ENCODE results near the gene NINJ2. TPM values are rescaled to one million over a fixed set of nuclear protein-coding genes. Genes with fewer than 3 reads are reported as not detected.

The NINJ2 gene
- total RNA-seq, 1 donor from 2014 or later, result 12.6 TPM

GRCh38 chr12:568486-568885, 94.8 kb downstream of the NINJ2 start:
- intact Hi-C loops (cut with DNase I), result loop anchor here (5.0 kb wide), 1 partner anchor 384 kb away; no protein-coding TSS in a partner anchor
- no peak for ATAC-seq (ENCODE audit: poor library complexity)
- no peak for DNase-seq

- intact Hi-C loops (cut with DNase I), result loop anchor here (5.0 kb wide), 1 partner anchor 387 kb away; no protein-coding TSS in a partner anchor
- no peak for ATAC-seq (ENCODE audit: poor library complexity)
- no peak for DNase-seq
Measured at GRCh38 chr12:565589-566105, 97.6 kb downstream of the NINJ2 start.

GRCh38 chr12:565161-565560, 98.1 kb downstream of the NINJ2 start:
- DNase-seq, result no peak
- intact Hi-C loops (cut with DNase I), result loop anchor here (5.0 kb wide), 1 partner anchor 387 kb away; no protein-coding TSS in a partner anchor

GRCh38 chr12:563787-564298, 99.4 kb downstream of the NINJ2 start:
- DNase-seq (no peak), ATAC-seq (ENCODE audit: poor library complexity) (no peak)
- intact Hi-C loops (cut with DNase I), result no loop called here

More at GRCh38 chr12:565161-565560, 98.1 kb downstream of the NINJ2 start:
- no peak for ATAC-seq (ENCODE audit: poor library complexity)

GRCh38 chr12:563250-563781, 99.9 kb downstream of the NINJ2 start:
- intact Hi-C loops (cut with DNase I), result no loop called here
- no peak for ATAC-seq (ENCODE audit: poor library complexity)
- DNase-seq, result no peak

GRCh38 chr12:562634-563033, 100.6 kb downstream of the NINJ2 start:
- no peak for ATAC-seq (ENCODE audit: poor library complexity)
- intact Hi-C loops (cut with DNase I), result no loop called here
- no peak for DNase-seq

- intact Hi-C loops (cut with DNase I), result no loop called here
- ATAC-seq (ENCODE audit: poor library complexity) (peak; percentile 34), DNase-seq (peak; percentile 71)
Measured at GRCh38 chr12:561908-562593, 101.2 kb downstream of the NINJ2 start.

- DNase-seq, result no peak
- intact Hi-C loops (cut with DNase I), result no loop called here
- no peak for ATAC-seq (ENCODE audit: poor library complexity)
Measured at GRCh38 chr12:561391-561705, 101.9 kb downstream of the NINJ2 start.

GRCh38 chr12:560691-561390, 102.4 kb downstream of the NINJ2 start:
- DNase-seq, result no peak
- ATAC-seq (ENCODE audit: poor library complexity), result no peak
- intact Hi-C loops (cut with DNase I), result no loop called here

GRCh38 chr12:559906-560455, 103.3 kb downstream of the NINJ2 start:
- intact Hi-C loops (cut with DNase I), result no loop called here
- ATAC-seq (ENCODE audit: poor library complexity) (no peak), DNase-seq (no peak)

GRCh38 chr12:559208-559905, 103.9 kb downstream of the NINJ2 start:
- intact Hi-C loops (cut with DNase I), result no loop called here
- no peak for ATAC-seq (ENCODE audit: poor library complexity)
- no peak for DNase-seq

- ATAC-seq (ENCODE audit: poor library complexity) (no peak), DNase-seq (no peak)
- intact Hi-C loops (cut with DNase I), result no loop called here
Measured at GRCh38 chr12:558580-558979, 104.7 kb downstream of the NINJ2 start.

GRCh38 chr12:556498-556897, 106.7 kb downstream of the NINJ2 start:
- intact Hi-C loops (cut with DNase I), result no loop called here
- DNase-seq (no peak), ATAC-seq (ENCODE audit: poor library complexity) (no peak)

GRCh38 chr12:554001-554285, 109.3 kb downstream of the NINJ2 start:
- ATAC-seq (ENCODE audit: poor library complexity) (no peak), DNase-seq (no peak)
- intact Hi-C loops (cut with DNase I), result no loop called here

GRCh38 chr12:553216-554000, 109.8 kb downstream of the NINJ2 start:
- ATAC-seq (ENCODE audit: poor library complexity) (no peak), DNase-seq (no peak)
- intact Hi-C loops (cut with DNase I), result no loop called here

GRCh38 chr12:552466-552865, 110.8 kb downstream of the NINJ2 start:
- ATAC-seq (ENCODE audit: poor library complexity), result peak; percentile 26
- no peak for DNase-seq
- intact Hi-C loops (cut with DNase I), result no loop called here

GRCh38 chr12:550473-551260, 112.6 kb downstream of the NINJ2 start:
- peak; percentile 71 for ATAC-seq (ENCODE audit: poor library complexity)
- peak; percentile 75 for DNase-seq
- intact Hi-C loops (cut with DNase I), result no loop called here

Measured in Right ventricle myocardium superior (tissue), 1 donor.